ENCODE results near the gene CST6.
"Not testable (repeated sequence)": the region's sequence is repeated elsewhere in the genome, so short reads cannot be mapped to it uniquely, and the experiment has no call there.

Gene CST6

GRCh38 chr11:66015936-66016792 is 4.4 kb downstream of the CST6 start:
- no peak for DNase-seq

GRCh38 chr11:66016793-66017177 is 5.0 kb downstream of the CST6 start:
- DNase-seq = no peak

GRCh38 chr11:66017321-66017720 is 5.5 kb downstream of the CST6 start:
- DNase-seq = peak; percentile 57

DNA sequence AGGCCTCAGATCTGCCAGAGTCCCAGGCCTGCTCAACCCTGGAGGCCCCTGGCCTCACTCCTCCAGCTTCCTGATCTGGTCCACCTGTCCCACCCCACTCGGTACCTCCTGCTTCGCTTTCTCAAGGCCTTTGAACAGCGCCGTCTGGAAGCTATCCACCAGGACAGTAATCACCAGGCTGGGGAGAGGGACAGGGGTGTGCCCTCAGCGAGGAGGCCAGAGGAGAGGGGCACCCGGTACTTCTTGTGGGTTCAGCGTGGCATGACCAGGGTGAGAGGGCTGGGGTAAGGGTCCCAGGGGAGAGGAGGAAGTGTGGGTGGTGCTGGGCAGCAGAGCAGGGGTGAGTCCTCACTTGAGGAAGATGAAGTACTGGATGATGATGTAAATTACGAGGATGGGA is 8.4 kb downstream of the CST6 start:
- DNase-seq = no peak

- peak; percentile 77 for DNase-seq
Measured at GRCh38 chr11:66020618-66021357, 9.0 kb downstream of the CST6 start.

DNA sequence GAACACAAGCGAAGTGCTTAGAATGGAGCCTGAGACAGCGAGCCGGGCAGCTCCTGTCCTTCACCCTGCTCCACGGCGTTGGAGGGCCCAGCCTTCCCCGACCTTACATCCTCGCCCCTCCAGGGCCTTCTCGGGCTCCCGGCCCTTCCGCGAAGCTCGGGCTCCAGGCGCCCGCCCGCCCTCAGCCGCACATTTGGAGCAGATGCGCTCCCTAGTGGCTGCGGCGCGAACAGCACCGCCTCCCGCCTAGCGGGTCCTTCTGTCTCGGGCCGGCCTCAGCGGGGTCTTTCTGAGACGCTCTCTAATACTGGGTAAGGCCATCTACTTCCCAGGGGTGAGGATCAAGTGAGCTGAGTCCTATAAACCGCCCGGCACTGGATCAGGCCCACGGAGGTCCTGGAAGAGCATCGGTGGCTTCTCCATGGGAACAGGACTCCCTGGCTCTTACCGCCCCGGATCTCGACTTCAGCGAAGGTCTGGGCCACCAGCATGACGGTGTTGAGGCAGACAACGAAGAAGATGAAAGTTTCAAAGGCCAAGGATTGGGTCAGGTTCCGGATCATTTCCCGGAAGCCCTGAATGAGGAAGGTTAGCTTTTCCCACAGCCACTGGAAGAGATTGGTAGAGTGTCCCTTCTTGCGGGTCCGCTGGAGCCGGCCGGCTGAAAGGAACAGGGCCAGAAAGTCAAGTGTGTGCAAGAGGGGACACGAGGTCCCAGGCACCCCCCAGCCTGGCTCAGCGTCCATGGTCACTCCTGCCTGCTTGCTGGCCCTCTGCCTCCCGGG is 10.8 kb downstream of the CST6 start:
- DNase-seq = peak; percentile 85

GRCh38 chr11:66023186-66023440 is 11.3 kb downstream of the CST6 start:
- not testable (repeated sequence) for DNase-seq

- no peak for DNase-seq
Measured at GRCh38 chr11:66026017-66026529, 14.3 kb downstream of the CST6 start, which contains the start of gene CATSPER1. TSS of gene CATSPER1 (minus strand) at chr11:66026479. CDS start at chr11:66026379, 100 bp downstream.

- no peak for DNase-seq
Measured at GRCh38 chr11:66032957-66033735, 21.3 kb downstream of the CST6 start.

GRCh38 chr11:66035653-66036333 is 24.0 kb downstream of the CST6 start:
- DNase-seq = no peak

DNA sequence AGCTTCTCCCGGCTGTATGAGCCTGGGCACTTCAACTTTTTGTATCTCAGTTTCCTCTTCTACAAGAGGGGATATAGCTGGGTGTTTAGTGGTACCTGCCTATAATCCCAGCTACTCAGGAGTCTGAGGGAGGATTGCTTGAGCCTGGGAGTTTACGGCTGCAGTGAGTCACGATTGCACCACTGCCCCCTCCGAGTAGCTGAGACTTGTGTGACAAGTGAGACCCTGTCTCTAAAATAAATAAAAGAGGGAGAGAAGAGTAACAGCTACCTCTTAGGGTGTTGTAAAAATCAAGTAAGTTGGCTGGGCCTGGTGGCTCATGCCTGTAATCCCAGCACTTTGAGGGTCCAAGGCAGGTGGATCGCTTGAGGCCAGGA is 24.5 kb downstream of the CST6 start:
- no peak for DNase-seq

DNA sequence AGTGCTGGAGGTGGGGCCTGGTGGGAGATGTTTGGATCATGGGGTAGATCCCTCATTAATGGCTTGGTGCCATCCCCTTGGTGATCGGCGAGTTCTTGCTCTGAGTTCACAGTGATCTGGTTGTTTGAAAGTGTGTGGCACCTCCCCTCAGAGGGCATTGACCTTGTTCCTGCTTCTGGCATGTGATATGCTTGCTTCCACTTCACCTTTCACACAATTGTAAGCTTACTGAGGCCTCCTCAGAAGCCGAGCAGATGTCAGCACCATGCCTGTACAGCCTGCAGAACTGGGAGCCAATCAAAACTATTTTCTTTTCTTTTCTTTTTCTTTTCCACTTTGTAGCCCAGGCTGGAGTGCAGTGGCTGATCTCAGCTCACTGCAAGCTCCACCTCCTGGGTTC is 25.5 kb downstream of the CST6 start:
- DNase-seq = no peak

DNA sequence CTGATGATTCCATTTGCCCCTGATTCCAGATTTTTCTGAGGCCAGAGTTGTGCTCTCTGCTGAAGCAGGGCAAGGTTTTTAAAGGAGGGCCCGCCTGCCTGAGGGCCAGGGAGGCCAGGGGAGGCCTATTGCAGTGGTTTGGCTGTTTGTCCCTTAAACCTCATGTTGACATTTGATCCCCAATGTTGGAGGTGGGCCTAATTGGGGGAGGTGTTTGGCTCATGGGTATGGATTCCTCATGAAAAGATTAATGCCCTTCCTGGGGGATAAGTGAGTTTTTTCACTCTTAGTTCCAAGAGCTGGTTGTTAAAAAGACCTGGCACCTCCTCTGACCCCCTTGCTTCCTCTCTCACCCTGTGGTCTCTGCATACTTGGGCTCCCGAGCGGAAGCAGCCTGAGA is 28.0 kb downstream of the CST6 start:
- DNase-seq = no peak

GRCh38 chr11:66042227-66042995 is 30.6 kb downstream of the CST6 start:
- DNase-seq = no peak

- DNase-seq = no peak
Measured at GRCh38 chr11:66042996-66043906, 31.4 kb downstream of the CST6 start.

GRCh38 chr11:66044757-66045156 is 32.9 kb downstream of the CST6 start:
- DNase-seq = no peak

- peak; percentile 90 for DNase-seq
Measured at GRCh38 chr11:66045177-66045639, 33.4 kb downstream of the CST6 start.

DNA sequence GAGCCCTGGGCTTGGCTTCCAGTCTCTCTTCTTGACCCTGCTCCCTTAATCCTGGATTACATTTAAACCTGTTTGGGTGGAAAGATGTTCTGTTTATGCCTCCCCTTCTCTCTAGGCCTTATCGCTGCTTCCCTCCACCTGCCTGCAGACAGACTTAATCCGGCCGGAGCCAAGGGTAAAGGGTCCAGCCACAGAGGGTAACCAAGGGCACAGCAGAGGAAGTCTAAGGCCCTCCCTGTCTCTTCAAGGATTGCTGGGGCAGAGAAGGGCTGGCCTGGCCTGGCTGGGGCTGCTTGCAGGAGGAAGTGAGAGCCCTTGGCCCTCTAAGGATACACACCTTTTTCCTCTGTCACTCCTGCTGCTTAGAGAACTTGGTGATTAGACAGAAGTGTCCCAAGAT is 35.1 kb downstream of the CST6 start:
- no peak for DNase-seq

DNA sequence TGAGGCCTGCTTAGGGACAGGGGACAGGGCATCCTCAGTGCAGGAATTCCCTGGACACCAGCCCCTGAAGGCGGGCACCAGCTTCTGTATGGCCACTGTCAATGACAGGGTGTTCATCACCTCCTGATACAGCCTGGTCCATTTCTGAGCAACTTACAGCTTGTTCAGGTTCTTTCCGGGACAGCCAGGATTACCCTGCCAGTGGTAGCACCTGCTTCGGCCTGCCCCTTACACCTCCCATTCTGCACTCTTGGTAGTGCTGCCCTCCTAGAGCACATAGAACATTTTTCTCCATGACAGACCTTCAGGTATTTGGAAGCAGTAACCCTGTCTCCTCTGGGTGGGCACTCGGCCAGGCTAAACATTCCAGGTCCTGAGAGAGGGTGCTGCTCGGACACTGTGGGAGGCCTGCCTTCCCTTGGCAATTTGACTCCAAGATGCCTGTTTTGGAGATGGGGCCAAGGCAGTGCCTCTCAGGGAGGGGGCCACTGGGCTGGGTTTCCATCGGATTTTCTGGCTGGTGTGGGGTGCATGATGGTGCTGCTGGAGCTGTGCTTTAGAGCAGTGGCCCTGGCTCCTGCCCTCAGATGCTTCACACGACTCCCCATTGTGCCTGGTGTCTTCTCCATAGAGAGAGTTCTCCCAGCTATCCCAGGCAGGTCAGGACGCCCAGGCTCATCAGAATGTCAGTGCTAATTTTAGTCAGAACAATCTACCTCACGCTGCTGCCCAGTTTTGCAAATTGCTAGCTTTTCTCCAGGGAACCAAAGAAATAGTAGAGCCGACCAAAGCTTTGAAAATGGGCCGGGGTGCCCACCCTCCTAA is 35.9 kb downstream of the CST6 start:
- no peak for DNase-seq

Data from hematopoietic multipotent progenitor cell treated with erythropoietin and hydrocortisone succinate and interleukin-3 and kit ligand, for 6 days (in vitro differentiated cells).